HG03520 (cell line): ENCODE data around the gene IL17RE.
"Not testable (repeated sequence)": the region's sequence is repeated elsewhere in the genome, so short reads cannot be mapped to it uniquely, and the experiment has no call there.

Source experiments
- ATAC-seq: cut with Tn5 transposase; IDR thresholded peaks from one replicate; pipeline ENCODE4 v1.9.1; 2021; ENCODE audit warnings: mild to moderate bottlenecking, moderate library complexity; ENCODE audit not compliant: unreplicated experiment

The IL17RE gene, protein sequence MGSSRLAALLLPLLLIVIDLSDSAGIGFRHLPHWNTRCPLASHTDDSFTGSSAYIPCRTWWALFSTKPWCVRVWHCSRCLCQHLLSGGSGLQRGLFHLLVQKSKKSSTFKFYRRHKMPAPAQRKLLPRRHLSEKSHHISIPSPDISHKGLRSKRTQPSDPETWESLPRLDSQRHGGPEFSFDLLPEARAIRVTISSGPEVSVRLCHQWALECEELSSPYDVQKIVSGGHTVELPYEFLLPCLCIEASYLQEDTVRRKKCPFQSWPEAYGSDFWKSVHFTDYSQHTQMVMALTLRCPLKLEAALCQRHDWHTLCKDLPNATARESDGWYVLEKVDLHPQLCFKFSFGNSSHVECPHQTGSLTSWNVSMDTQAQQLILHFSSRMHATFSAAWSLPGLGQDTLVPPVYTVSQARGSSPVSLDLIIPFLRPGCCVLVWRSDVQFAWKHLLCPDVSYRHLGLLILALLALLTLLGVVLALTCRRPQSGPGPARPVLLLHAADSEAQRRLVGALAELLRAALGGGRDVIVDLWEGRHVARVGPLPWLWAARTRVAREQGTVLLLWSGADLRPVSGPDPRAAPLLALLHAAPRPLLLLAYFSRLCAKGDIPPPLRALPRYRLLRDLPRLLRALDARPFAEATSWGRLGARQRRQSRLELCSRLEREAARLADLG

DNA sequence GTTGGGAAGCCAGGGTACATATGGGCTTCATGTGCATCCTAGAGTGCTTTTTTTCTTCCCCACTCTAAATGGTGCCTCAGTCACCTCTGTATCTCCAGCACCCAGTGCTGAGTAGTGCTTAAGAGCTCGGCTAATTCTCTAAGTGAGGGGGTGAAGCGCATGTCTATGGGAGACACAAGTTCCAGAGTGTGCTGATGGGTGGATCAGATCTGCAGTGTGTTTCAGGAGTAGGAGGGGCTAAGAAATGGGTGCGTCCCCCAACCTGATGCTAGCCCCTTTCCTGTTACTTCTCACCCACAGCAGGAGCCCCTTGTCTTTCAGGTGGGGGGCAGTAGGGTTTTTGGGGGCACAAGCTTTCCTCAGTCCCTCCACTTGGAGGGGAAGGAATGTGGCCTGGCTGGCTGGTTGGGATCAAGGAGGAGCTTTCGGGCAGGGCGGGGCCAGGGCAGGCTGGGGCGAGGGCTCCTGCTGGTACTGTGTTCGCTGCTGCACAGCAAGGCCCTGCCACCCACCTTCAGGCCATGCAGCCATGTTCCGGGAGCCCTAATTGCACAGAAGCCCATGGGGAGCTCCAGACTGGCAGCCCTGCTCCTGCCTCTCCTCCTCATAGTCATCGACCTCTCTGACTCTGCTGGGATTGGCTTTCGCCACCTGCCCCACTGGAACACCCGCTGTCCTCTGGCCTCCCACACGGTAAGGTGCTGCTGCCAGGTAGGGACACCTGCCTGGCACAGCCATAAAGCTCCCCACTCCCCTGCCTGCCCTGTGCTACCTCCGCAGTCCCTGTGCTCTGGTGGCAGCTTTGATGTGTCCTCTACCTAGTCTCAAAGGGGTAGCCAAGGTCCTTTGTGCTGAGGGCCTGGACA is at the start of gene IL17RE:
Gene IL17RE, plus strand, starts transcription at position 477 of the 866 bp plus-strand sequence. Its CDS starts 85 bp downstream, at position 562.
- ATAC-seq, result no peak

DNA sequence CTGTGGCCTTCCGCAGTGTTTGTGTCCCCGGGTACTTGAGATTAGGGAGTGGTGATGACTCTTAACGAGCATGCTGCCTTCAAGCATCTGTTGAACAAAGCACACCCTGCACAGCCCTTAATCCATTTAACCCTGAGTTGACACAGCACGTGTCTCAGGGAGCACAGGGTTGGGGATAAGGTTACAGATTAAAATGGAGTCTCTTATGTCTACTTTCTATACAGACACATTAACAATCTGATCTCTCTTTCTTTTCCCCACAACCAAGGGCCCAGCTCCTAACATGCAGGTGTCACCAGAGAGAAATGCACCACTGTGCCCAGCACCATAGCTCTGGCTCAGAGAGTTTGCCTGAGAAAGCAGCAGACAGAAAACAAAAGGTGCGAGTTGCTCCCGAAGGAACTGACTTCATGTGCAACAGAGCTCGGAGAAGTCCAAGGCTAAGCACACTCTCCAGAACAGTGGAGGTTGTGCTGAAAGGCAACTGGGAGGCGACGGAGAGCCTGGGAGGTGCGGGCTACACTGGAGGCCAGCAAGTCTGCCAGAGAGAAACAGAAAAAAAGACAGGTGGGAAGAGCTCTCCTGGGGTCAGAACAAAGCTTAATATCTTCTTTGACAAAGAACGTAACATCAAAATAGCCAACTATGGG is 48.2 kb upstream of the IL17RE start:
- ATAC-seq, result not testable (repeated sequence)

DNA sequence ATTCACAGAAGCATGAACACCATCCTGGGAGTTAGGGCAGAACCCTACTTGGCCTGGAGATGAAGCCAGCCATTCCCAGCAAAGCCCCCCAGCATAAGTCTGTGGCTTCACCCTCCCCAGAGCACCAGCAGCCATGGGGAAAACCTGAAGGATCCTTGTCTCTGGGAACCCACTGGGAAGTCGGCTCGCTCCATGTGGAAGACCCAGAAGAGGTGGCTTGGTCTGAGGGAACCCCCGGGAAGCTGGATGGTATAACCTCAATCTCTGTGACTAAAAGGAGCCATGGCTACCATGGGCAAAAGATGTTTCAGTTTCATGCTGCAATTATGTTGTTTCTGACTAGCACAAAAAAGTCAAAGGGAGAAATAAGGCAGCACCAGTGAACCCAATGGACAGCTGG is 47.1 kb upstream of the IL17RE start:
- ATAC-seq, result no peak

DNA sequence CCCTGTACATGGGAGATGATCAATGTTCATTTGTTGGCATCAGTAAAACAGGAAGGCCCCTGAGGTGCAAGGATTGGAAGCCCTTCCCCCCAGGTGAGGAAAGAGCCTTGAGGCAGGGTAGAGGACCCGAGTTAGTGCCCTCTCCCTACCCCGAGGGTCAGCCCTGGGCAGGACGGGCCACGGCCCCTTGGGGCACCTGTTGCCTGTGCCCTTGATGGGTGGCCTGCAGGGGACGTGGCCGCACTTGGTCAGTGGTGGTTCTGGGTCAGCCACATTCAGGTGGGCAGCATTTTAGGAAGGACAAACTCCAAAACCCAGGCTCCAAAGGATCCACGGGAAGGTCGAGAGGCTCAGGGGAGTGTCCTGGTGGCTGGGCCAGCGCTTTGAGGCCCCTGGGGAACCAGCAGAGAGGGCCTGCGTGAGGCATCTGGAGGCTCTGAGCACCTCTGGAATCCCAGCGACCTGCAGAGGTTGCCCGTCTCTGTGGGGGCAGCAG is 43.1 kb upstream of the IL17RE start:
- ATAC-seq, result no peak

DNA sequence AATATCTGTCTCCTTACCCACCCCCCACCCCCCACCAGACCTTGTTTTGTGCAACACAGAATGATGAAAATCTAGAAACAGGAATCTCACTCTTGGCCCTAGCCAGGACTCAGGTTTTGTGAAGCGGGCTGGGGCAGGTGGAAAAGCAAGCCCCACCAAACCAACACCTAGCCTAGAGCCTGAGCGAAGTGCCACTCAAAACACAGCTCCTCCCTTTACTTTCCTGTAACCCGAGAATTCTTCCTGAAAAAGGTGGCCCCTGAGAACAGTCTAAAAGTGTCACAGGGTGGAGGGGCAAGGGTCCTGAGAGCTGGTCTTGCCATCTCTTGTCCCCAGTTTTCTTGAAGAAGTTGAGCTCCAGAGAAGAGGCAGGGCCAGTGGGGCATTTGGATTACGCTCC is 41.4 kb upstream of the IL17RE start:
- no peak for ATAC-seq

DNA sequence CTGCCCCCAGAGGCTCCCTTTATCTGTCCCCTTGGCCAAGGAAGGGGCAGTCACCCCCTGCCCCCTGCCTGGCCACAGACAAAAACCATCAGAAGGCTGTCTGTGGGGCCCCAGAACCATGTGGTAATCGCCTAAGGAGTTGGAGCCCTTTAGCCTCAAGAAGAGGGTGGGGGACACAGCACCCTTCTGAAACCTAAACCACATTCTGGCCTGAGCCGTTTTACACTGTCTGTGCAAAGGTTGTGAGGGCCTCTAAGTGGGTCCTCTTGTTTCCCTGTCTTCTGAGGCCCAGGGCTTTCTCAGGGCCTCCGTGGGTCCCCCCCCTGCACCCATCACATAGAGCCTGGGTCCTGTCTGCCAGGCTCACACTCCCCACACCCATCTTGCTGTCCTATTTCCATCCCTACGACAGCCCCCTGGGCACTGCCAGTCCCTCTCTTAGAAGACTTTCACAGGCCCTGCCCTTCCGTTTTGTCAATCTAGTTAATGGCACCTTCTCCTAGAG is 41.0 kb upstream of the IL17RE start:
- no peak for ATAC-seq

DNA sequence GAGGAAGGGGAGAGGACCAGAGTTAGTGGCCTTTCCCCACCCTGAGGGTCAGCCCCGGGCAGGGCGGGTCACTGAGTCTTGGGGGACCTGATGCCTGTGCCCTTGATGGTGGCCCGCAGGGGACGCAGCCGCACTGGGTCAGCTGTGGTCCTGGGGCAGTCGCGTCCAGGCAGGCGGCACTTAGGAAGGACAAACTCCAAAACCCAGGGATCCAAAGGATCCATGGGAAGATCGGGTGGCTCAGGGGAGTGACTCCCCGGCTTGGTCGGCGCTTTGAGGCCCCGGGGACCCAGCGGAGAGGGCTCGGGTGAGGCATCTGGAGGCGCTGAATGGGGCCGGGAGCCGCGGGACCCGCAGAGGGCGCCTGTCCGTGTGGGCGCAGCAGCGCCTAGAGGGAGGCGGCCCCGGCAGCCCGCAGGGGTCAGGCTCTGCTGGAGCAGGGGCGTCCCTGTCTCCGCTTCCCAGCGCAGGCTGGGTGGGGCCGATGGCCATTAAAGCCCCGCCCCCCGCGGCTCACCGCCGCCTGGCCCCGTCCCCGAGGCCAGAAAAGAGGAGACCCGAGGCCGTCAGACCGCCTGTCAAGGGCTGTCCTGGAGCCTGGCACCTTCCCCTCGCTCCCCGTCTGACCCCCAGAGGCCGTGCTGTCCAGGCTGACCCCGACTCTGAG is 40.1 kb upstream of the IL17RE start:
- no peak for ATAC-seq

DNA sequence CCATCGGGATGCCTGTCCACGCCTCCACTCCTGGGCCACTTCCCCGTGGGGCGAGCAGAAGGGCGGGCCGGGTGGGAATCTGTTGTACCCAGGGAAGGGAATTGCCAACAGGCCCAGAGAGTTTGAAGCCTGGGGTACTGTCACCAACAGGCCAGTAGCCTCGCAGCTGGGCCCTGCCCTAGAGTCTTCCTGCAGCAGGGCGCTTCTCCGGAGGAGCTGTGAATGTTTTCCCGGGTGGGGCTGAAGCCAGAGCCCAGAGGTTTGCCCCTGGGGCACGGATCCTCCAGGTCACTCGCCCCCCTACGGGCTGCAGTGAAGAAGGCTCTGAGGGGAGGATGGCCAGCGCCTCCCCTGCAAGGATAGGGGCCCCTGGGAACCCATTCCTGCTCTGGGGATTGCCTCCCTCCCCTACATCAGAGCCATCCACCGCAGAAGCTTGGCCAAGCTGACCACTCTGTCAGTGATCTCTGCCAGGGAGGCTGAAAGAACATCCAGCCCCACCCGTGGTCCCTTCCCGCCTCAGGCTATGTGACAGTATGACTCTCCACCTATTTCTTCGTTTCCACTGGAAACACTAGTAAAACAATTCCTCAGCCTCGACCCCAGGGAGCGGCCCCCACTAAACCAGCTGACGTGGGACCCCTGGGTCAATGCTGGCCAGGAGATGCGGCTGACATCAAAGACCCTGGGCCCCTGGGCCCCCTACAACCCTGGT is 39.4 kb upstream of the IL17RE start:
- no peak for ATAC-seq

DNA sequence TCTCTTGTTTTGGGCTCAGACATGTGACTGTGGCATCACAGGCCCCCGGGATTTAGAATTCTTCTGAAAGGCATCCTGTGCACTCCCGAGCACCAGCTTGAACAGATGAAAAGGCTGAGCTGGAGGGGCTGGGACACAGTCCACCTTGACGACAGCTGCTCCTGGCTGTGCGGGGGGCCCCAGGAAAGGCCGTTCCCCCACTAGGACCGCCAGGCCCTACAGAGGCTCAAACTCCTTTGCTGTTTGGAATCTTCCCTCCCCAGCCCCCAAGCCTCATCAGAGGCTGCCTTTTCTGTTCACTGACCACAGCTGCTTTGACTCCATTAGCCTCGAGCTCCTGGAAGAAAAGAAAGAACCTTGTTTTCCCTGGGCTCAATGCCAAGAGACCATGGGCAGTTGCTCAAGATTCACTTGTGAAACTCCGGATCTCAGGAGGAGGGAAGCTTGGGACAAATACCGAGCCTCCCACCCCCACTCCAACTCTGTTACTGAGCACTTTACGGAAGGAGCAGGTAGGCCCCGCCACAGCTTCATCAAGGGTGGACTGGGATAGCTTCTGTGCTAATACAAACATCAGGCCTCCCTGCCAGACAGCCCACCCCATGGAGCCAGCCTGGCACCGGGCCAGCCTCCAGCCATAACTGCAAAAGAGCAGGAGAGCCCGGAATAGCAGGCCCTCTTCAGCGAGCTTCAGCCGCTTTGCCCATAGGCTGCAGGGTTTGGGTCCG is 38.3 kb upstream of the IL17RE start:
- no peak for ATAC-seq

DNA sequence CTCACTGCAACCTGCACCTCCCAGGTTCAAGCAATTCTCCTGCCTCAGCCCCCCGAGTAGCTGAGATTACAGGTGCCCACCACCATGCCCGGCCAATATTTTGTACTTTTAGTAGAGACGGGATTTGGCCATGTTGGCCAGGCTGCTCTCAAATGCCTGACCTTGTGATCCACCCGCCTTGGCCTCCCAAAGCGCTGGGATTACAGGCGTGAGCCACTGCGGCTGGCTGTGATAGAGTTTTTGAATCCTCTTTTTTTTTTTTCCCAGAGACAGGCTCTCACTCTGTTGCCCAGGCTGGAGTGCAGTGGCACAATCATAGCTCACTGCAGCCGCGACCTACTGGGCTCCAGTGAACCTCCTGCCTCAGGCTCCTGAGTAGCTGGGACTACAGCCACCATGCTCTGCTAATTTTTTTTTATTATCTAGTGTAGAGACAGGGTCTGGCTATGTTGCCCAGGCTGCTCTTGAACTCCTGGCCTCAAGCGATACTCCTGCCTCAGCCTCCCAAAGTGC is 37.5 kb upstream of the IL17RE start:
- not testable (repeated sequence) for ATAC-seq

DNA sequence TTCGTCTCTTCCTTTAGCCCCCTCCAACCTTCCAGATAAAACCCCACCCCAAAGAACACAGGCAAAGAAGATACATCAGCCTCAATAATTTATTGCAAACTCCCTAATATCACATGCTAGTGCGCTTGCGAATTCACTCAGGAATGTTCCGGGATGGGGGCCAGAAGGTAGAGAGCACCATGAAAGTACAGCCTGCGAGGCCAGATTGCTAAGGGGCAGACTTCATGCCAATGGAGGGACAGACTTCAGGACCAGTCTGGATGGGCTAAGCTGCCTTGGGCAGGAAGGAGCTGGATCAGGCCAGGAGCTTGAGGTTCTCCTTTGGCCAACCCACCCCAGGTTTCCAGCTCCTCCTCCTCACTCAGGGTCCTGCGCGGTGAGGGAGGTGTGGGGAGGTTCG is 36.0 kb upstream of the IL17RE start:
- no peak for ATAC-seq

DNA sequence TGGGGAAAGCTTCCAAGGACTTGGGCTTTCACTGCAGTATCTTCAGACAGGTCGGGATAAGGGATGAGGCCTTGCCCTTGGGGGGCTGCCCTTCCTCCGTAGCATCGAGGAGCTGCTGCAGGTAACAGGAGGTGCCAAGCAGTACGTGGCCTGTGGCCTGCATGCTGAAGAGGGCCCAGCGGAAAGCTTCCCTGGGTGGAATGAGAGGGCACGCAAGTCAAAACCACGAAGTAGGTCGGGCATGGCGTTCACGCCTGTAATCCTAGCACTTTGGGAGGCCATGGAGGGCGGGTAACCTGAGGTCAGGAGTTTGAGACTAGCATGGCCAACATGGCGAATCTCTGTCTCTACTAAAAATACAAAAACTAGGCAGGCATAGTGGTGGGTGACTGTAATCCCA is 35.5 kb upstream of the IL17RE start:
- ATAC-seq, result no peak

DNA sequence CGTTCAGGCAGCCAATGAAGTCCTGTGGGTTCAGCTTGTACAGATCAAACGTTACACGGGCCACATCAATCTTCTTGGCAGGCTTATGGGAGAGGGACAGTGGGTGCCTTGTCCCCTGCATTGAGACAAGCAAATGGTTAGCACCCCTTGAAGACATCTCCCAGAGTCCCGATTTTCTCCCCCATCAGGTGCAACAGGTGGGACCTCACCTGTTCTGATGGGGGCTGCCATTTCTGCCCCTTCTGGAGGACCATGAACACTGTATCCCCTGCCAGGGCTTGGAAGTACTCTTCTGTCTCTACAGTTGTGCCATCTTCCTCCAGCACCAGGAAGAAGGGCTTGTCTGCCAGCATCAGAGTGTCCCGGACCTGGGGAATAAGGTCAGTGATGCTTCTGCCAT is 32.7 kb upstream of the IL17RE start:
- ATAC-seq, result no peak

DNA sequence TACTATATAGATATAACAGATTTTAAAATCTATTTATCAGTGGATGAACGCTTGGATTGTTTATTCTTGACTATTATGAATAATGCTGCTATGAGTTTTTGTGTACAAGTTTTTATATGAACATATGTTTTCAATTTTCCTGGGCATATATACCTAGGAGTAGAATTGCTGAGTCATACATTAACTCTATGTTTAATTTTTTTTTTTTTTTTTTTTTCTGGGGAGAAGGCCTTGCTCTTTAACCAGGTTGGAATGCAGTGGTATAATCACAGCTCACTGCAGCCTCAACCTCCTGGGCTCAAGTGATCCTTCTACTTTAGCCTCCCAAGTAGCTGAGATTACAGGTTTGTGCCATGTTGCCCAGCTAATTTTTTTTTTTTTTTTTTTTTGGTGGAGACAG is 31.7 kb upstream of the IL17RE start:
- no peak for ATAC-seq

DNA sequence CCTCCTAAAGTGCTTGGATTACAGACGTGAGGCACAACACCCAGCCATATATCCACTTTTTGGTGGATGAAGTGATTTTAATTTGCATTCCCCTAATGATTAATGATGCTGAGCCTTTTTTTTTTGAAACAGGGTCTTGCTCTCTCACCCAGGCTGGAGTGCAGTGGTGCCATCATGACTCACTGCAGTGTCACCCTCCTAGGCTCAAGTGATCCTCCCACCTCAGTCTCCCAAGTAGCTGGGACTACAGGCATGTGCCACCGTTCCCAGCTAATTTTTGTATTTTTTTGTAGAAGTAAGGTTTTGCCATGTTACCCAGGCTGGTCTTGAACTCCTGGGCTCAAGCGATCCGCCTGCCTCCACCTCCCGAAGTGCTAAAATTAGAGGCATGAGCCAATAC is 30.6 kb upstream of the IL17RE start:
- not testable (repeated sequence) for ATAC-seq

DNA sequence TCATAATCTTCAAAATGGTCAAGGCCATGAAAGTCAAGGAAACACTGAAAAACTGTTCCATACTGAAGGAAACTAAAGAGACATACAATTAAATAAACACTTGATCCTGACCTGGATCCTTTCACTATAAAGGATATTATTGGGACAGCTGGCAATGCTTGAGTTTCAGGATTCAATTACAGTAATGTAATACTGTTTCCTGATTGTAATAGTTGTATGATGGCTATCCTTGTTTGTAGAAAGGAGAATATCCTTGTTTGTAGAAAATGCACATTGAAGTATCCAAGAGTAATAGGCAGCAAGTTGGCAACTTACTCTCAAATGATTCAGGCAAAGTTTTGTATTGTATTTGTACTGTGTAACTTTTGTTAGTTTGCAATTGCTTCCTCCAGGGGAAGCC is 27.2 kb upstream of the IL17RE start:
- no peak for ATAC-seq

DNA sequence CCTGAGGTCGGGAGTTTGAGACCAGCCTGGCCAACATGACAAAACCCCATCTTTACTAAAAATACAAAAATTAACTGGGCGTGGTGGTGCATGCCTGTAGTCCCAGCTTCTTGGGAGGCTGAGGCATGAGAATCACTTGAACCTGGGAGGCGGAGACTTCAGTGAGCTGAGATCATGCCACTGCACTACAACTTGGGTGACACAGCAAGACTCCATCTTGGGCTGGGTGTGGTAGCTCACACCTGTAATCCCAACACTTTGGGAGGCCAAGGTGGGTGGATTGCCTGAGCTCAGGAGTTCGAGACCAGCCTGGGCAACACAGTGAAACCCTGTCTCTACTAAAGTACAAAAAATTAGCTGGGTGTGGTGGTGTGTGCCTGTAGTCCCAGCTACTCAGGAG is 26.4 kb upstream of the IL17RE start:
- ATAC-seq, result not testable (repeated sequence)

DNA sequence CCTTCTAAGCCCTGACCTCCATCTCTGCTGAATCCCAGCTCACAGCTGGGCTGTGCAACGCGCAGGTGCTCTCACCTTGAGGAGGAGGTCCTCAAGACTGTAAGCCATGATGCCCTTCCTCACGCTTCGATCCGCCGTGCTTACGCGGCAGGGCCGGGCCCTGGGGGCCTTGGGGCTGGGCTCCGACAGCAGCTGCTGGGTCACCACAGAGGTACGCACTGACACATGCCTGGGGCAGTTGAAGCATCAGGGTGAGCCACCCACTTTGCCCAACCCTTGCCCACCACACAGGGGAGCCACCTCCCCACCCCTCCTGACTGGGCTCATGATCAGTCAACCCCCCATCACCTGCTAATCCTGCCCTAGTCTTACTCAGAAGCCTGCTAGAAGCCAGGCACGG is 25.7 kb upstream of the IL17RE start:
- no peak for ATAC-seq

DNA sequence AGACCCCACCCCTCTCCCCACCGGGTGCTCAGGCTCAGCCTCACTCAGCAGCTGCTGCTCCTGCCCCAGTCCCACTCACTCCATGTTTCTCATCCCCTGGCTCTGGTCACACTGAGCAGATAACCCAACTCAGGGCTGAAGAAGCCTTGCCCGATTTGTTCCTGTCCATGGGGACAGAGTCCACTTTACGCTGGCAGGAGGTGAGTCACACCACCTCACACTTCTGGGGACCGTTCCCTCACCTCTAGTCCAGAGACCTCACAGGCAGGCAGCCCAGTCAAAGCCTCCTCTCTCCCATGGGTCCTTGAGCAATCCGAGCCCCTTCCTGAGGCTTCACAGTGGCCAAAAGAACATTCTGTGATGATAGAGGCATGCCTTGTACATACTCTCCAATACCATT is 23.9 kb upstream of the IL17RE start:
- no peak for ATAC-seq
